GM20000 (cell line): ENCODE results near the gene HS6ST3.

Source experiments
- DNase-seq: peaks from one replicate; pipeline ENCODE4 v3.0.0; 2012; ENCODE audit warnings: low spot score
- TF ChIP-seq, protein P1 (sequence below): IDR thresholded peaks from 2 replicates; pipeline ENCODE4 v1.5.1; 2012; ENCODE audit warnings: mild to moderate bottlenecking, control low read depth; ENCODE audit errors: extremely low read depth, missing control alignments

The HS6ST3 gene

DNA sequence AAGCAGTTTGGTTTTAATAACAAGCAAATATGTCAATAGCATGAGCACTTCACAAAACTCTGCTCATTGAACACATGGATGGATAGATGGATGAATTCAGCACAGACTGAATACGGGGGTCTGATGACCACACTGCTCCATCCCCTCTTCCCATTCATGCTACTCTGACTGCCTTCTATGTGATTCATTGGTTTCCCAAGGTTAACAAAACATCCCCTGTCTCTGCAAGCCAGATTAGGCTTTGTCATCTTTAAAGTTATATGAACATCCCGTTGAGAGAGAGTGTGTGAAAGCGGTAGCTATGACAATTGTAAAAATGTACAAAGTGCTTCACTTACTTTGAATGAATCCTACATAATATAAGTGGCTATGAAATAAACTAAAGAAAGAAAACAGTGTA, 651.9 kb downstream of the HS6ST3 start:
- TF ChIP-seq, protein P1, sequence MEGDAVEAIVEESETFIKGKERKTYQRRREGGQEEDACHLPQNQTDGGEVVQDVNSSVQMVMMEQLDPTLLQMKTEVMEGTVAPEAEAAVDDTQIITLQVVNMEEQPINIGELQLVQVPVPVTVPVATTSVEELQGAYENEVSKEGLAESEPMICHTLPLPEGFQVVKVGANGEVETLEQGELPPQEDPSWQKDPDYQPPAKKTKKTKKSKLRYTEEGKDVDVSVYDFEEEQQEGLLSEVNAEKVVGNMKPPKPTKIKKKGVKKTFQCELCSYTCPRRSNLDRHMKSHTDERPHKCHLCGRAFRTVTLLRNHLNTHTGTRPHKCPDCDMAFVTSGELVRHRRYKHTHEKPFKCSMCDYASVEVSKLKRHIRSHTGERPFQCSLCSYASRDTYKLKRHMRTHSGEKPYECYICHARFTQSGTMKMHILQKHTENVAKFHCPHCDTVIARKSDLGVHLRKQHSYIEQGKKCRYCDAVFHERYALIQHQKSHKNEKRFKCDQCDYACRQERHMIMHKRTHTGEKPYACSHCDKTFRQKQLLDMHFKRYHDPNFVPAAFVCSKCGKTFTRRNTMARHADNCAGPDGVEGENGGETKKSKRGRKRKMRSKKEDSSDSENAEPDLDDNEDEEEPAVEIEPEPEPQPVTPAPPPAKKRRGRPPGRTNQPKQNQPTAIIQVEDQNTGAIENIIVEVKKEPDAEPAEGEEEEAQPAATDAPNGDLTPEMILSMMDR, result no peak
- DNase-seq, result no peak

DNA sequence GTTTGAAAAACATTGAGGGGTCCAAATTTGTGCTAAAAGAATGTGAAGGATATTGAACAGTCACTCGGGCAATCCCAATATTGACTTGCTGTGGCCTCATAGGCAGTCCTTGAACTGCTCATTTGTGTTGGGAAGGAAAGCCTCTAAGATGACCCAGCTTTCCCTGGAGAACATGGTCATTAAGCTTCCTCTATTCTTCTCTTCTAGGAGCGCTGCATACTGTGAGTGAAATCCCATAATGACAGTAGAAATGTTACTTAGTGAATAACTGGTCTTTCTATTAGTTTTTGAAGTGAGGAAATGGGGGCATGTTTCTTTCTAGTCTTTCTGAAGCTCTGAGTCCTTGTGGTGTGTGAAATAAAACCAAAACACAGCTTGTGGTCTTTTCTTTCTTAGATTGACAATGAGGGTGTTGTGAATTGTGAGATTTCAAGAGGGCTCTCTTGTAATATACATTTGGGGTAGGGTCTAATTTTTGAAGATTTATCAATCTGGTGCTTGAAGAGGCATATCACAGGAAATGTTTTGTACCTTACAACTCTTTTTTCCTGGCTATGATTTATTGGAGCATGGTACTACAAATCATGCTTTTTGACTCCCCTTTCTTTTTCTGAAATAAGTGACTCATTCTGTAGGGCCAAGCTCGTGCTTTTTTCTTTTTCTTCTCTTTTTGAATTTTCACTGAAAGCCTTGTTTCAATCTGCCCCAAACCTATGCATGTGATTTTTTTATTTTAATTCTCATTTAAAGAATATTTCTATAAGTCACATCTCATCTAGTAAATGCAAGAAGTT, 653.6 kb downstream of the HS6ST3 start:
- DNase-seq, result no peak
- TF ChIP-seq, protein P1, result no peak

DNA sequence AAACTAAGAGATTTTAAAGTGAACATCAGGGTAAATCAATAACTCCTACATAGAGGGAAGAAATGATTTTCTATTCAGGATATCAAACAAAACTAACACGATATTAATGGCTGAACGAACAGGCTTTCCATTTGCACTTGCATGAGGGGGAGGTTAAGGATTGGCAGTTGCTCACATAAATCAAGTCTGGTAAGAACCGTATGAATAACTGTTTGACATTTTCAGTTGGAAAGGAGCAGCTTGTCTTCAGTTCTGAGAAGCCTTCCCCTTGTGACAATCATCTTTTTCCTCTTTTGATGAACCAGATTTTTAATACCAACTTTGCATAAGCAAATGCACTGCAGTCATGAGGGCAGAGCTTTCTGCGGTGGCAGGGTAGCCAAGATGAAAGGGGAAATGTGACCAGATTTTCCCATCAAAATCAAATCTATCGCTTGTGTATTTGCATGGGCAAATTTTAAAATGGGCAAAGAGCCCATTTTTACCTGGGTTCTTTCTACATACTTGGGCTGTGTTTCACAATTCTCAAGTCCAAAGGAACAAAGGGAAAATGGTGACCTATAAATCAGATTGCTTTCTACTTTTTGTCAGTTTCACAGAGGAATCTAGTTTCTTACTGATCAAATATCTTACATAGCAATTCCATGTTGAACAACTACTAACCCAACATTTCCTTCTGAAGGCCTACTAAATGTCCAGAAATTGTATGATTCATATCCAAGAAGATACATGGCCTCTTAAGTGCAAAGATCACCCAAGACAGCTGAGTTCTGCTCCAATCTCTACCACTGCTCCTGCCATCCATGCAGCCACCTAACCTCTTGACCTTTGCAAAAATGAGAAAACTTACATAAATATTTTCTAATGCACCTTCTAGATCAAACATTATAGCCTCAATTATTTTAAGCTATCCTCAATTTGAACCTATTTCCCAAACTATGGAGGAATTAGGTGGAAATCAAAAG, 654.7 kb downstream of the HS6ST3 start:
- TF ChIP-seq, protein P1, result no peak
- no peak for DNase-seq

DNA sequence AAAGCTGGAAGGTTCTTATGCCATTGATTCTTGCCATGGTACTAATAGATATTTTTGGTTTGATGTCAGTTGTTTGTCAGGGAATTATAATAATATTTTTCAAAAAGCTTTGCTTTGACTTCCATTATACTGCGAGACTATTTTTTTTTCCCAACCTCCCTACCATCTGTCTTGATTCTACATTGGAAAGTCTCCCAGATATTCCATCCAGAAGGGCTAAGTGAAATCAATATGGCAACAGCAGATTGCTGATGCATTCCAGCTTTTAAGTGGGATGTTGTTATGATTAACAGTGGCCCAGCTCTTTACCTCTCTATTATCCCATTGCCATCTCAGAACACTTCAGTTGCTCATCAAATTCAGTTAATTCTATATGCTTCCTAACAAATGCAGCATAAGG, 657.0 kb downstream of the HS6ST3 start:
- TF ChIP-seq, protein P1, result no peak
- no peak for DNase-seq

DNA sequence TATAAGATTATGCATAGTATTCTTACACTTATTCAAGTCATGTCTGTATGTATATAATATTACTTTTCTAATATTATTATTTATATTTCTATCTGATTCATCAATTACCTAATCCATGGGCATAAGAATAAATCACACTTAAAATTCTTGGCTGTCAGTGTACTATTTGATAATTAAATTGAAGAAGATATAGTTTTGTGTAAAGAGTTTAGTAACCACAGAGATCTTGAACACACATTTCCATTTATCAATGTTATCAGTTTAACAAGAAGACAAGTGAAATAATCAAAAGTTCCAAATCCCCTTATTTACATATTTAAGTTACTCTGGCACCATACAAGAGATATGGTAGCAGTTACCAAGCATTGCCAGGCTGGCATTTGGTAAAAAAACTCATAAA, 659.9 kb downstream of the HS6ST3 start:
- TF ChIP-seq, protein P1, result no peak
- no peak for DNase-seq

DNA sequence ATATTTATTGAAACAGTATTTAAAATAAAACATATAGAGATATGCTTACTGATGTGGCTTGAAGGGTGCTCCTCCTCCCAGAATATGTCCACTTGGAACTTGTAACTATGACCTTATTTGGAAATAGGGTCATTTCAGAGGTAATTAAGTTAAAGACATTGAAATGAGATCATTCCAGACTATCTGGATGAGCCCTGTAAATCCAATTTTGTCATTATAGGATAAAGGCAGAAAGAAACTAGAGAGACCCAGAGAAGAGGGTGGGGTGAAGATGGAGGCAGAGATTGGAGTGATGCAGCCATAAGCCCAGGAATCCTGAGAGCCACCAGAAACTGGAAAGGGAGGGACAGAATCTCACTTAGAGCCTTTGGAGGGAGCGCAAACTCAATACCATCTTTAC, 661.2 kb downstream of the HS6ST3 start:
- TF ChIP-seq, protein P1, result no peak
- DNase-seq, result no peak

DNA sequence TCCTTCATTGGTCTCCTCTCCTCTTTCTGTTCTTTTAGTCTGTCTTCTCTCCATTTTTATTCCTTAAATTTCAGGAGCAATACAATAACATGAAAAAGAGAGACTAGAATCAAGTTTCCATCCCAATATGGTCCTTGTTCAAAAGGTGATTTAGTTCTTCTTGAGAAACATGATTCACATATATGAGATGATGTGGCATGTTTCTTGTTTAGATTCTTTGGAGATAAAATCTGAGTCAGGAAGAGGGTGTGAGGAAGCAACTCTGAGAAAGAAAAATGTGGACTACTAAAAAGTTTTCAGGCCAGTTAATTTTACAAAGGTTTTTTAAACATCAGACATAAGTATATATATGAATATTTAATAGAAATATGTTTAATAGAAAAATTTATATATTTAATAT, 673.0 kb downstream of the HS6ST3 start:
- TF ChIP-seq, protein P1, result no peak
- no peak for DNase-seq
